HG03139 (cell line): Measurements from ENCODE around the gene IL15.
"Not testable (repeated sequence)": the region's sequence is repeated elsewhere in the genome, so short reads cannot be mapped to it uniquely, and the experiment has no call there.

Experiments
- ATAC-seq: cut with Tn5 transposase; IDR thresholded peaks from one replicate; pipeline ENCODE4 v1.9.1; 2021; ENCODE audit not compliant: unreplicated experiment

IL15 gene, protein sequence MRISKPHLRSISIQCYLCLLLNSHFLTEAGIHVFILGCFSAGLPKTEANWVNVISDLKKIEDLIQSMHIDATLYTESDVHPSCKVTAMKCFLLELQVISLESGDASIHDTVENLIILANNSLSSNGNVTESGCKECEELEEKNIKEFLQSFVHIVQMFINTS

GRCh38 chr4:141636082-141636770 lies at the start of gene IL15:
IL15 (plus strand) TSS chr4:141636583; CDS start chr4:141719465, 82,882 bp downstream.
- ATAC-seq = peak; percentile 62

DNA sequence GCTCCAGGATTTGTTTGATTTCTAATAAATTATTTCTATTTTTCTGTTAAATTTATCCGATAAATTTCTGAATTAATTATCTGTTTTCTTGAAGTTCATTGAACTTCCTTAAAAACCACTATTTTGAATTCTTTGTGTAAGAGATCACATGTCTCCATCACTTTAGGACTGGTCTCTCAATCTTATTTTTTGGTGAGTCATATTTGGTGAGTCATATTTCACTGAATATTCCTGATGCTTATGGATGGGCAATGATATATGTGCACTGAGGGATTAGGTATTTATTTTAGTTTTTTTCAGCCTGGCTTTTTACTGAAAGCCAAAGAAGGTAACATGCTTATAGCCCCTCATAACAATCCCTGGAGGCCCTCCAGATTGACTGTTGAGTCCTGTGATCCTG lies 48.5 kb upstream of the IL15 start:
- ATAC-seq = no peak

- no peak for ATAC-seq
Observed at GRCh38 chr4:141595531-141595930, 40.9 kb upstream of the IL15 start.

GRCh38 chr4:141599853-141600252 lies 36.5 kb upstream of the IL15 start:
- ATAC-seq = no peak

- ATAC-seq = not testable (repeated sequence)
Observed at GRCh38 chr4:141604683-141605082, 31.7 kb upstream of the IL15 start.

GRCh38 chr4:141605425-141605856 lies 30.9 kb upstream of the IL15 start:
- ATAC-seq = no peak

- ATAC-seq = no peak
Observed at GRCh38 chr4:141609243-141609642, 27.1 kb upstream of the IL15 start.

DNA sequence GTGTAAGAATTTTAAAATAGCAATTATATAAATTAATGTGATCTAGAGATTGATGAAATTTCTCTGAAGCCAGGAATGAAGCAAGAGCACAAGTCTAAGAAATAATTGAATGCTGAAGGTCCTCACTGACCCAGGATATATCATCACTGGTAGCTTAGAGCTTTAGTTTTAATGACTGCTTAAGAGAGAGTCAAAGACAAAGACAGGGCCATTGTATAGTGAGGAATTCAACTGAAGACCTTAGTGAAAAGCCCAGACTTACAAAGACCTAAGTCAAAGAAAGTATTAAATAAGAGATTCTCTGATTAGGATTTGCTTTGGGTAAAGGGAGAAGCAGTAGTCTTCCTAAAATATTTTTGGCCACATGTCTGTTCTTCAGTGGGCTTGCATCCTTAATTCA lies 26.0 kb upstream of the IL15 start:
- no peak for ATAC-seq

GRCh38 chr4:141614878-141615586 lies 21.4 kb upstream of the IL15 start:
- ATAC-seq = no peak

- not testable (repeated sequence) for ATAC-seq
Observed at GRCh38 chr4:141615587-141615918, 20.8 kb upstream of the IL15 start.

DNA sequence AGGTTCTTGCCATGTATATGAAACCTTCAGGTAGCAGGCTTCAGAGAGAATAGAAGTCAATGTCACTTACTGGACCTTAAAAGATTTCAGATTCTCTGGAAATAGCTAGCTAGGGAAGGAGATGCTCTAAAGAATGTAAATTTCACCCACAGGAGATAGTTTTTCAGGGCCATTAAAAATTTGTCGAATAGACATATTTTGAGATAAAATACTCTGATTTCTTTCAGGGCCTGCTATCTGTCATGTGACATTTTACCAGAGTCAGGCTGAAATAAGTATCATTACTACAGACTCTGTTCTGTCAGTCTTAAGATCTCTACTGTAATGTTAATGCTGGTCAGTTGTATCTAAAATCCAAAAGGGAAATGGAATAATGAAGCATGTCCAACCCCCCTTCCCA lies 15.7 kb upstream of the IL15 start:
- ATAC-seq = no peak

GRCh38 chr4:141625023-141625422 lies 11.4 kb upstream of the IL15 start:
- ATAC-seq = no peak

DNA sequence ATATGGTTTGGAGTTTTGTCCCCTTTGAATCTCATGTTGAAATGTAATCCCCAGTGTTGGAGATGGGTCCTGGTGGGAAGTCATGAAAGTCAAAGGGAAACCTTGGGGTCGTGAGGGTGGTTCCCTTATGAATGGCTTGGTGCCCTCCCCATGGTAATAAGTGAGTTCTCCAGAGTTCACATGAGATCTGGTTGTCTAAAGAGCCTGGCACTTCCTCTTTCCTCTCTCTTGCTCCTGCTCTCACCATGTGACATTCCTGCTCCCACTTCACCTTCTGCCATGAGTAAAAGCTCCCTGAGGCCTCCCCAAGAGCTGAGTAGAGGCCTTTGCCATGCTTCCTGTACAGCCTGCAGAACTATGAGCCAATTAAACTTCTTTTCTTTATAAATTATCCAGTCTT lies 5.5 kb upstream of the IL15 start:
- no peak for ATAC-seq

DNA sequence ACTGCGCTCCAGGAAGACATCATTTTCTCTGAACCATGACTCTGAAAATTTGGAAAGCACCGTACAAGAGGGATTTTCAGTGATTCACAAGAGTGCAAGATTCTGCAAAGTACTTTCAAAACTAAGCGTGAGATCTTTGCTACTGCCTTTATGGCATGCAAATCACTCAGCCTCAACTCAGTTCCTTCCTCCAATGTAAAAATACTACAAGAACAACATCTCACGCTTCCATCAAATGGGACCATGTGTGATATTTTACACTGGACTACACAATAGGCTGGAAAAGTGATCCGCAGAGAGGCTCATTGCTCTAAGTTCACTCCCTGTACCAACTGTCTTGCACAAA lies 674 bp upstream of the IL15 start:
- peak; percentile 25 for ATAC-seq

DNA sequence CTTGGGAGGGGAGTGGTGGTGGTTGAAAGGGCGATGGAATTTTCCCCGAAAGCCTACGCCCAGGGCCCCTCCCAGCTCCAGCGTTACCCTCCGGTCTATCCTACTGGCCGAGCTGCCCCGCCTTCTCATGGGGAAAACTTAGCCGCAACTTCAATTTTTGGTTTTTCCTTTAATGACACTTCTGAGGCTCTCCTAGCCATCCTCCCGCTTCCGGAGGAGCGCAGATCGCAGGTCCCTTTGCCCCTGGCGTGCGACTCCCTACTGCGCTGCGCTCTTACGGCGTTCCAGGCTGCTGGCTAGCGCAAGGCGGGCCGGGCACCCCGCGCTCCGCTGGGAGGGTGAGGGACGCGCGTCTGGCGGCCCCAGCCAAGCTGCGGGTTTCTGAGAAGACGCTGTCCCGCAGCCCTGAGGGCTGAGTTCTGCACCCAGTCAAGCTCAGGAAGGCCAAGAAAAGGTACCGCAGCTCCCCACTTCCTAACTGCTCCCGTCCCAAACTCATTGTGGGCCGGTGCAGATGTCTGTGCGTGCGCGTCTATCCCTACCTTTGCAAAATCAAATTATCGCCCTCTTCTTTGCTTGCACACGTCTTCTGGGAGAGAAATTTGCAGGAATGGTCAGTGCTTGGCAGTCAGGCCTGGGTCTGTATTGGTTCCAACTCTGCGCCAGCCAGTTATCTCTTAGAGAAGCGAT lies 533 bp downstream of the IL15 start:
- ATAC-seq = peak; percentile 52

DNA sequence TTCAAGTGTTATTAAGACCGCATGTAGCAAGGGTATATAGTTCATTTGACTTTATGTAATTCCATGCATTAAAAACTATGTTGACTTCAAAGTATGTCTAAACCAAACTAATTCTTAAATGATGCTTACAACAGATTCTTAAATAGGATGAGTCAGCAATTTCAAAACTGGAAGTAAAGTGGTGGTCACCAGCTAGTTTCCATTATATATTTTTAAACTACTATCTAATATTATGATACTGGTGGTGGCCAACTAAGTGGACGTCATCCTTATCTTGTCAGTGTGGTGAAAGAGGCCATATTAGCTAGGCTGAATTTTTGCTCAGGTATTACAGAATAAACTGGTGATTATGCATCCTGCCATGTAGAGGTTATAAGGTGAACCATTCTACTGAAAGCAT lies 1.2 kb downstream of the IL15 start:
- no peak for ATAC-seq

DNA sequence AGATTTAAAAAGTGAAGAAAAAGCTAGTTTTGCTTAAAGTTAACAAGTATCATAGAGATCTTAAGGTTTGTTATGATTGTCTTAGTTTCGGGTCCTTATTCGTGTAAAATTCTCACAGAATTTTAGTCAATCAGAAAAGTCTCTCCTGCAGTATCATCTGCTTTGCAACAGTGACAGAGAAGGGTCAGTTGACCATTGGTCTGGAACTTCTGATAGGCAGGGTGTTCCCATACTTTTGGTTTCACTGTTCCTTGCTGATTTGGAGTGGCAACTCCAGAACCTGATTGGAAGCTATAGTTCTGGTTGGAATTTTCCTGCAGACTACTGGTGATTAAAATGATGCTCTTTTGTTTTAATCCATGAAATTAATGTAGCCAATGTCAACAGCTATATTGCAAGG lies 1.8 kb downstream of the IL15 start:
- no peak for ATAC-seq

DNA sequence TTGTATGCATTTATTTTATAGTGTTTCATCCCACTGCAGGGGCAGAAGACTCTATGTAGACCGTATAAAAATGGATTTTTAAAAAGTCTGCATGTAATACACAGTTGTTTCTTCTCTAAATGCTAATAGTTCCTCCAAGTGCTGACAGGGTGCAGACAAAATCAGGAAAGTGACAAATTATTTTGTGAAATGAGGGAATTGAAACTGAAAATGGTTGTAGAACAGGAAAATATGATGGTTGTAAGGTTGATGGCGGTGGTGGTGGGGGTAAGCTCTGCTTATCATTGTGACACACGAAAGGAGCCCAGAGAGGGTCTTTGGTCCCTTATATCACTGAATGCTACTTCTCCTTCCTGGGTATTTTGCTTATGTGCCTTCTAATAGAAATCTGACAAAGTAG lies 4.3 kb downstream of the IL15 start:
- no peak for ATAC-seq

GRCh38 chr4:141642063-141642462 lies 5.7 kb downstream of the IL15 start:
- ATAC-seq = no peak

GRCh38 chr4:141642711-141643110 lies 6.3 kb downstream of the IL15 start:
- no peak for ATAC-seq

DNA sequence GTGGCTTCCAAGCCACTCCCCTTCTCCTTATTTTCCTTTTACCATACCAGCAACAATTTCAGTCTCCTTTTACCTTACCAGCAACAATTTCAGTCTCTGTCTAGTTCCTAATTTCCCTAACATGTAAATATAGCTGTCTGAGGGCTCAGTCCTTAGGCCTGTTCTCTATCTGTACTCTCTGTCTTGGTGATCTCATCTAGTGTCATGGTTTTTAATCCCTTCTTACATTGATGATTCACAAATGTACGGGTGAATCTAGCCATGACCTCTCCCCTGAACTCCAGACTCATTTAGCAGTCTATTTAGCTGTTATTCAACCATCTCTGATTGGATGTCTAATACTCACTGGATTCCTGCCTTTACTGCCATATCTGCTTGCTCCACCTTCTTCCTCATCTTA lies 7.2 kb downstream of the IL15 start:
- ATAC-seq = peak; percentile 62
